Psoas muscle (tissue), 8 donors: ENCODE data around the gene EYA4. TPM values are rescaled to one million over a fixed set of nuclear protein-coding genes. Genes with fewer than 3 reads are reported as not detected.

Experiments used
- ATAC-seq, 4 donors: fragments of 200-7000 bp; cut with Tn5 transposase; one replicate each; pipeline ENCODE4 v1.9.1; 2020; ENCODE audit warnings: moderate library complexity in 3 of 4, mild to moderate bottlenecking in 2 of 4
- DNase-seq, 2 donors: peaks; one replicate each; pipeline ENCODE4 v3.0.0-alpha.2; 2020
- H3K27ac ChIP-seq: fragments of 200-600 bp; one replicate; pipeline ENCODE4 v1.8.0; 2022
- H3K27me3 ChIP-seq, 3 donors: fragments of 200-600 bp in 1 of 3; one replicate each; pipeline versions ENCODE4 v1.6.1 to v1.8.0; 2013 to 2022; ENCODE audit warnings: low read length in 2 of 3, mild to moderate bottlenecking in 2 of 3, moderate library complexity in 1 of 3; ENCODE audit not compliant: insufficient read depth in 3 of 3
- H3K36me3 ChIP-seq, 2 donors: fragments of 200-600 bp in 1 of 2; one replicate each; pipeline versions ENCODE4 v1.6.1 to v1.8.0; 2013 to 2022; ENCODE audit warnings: low read depth in 1 of 2, mild to moderate bottlenecking in 1 of 2, moderate library complexity in 1 of 2; ENCODE audit not compliant: insufficient read depth in 1 of 2
- H3K4me1 ChIP-seq: fragments of 200-600 bp; one replicate; pipeline ENCODE4 v1.8.0; 2022
- H3K4me3 ChIP-seq: fragments of 200-600 bp; one replicate; pipeline ENCODE4 v1.8.0; 2022; ENCODE audit warnings: mild to moderate bottlenecking
- H3K9me3 ChIP-seq: fragments of 200-600 bp; one replicate; pipeline ENCODE4 v1.8.0; 2022
- CTCF ChIP-seq: fragments of 200-600 bp; IDR thresholded peaks from one replicate; pipeline ENCODE4 v1.8.0; 2022; ENCODE audit warnings: antibody characterized with exemption
- WGBS, 3 donors: extraction: QIAGEN DNeasy Blood & Tissue Kit; methylation state at CpG; one replicate each; pipeline versions ENCODE4 v1.1.6 to v1.1.7; 2013; 5-methylcytosine and 5-hydroxymethylcytosine counted together
- intact Hi-C, 2 donors: fragments of 100-400 bp; cut with DNase I; formaldehyde crosslinking; loops; one replicate each; pipeline versions ENCODE4 v1.11.0 to v1.14.2; 2022
- polyA plus RNA-seq, 3 donors: library from polyadenylated mRNA; stranded (reverse); fragments of 200-250 nt; gene quantifications; one replicate each; pipeline ENCODE4 v1.2.3, GENCODE V29; 2013
- total RNA-seq, 4 donors: library from RNA; stranded (reverse); fragmentation: NEBNext Ultra II Directional in 2 of 4; extraction: Animal tissue kit (Norgen Biotek cat#: 25700) in 2 of 4; gene quantifications; one replicate each; pipeline versions ENCODE4 v1.2.1 to v1.2.4, GENCODE V29; 2021 to 2023
- donor health status: healthy with polysubstance abuse.
- donor health status: DM: no; HTN: no; CAD: no; lungs with moderate emphysema.
- donor health status: Bipolar disorder and iron deficiency.
- donor health status: healthy.
- donor health status: DM: yes; HTN: yes; CAD: no.
- donor health status: DM: no; HTN: no; CAD: no.
- donor health status: DM: no; HTN: no; CAD: no.
- donor health status: DM: yes; HTN: yes; CAD: no.

The EYA4 gene
- total and polyA plus RNA-seq, 7 donors = 5.6 to 48.3 (median 32.8) TPM

DNA sequence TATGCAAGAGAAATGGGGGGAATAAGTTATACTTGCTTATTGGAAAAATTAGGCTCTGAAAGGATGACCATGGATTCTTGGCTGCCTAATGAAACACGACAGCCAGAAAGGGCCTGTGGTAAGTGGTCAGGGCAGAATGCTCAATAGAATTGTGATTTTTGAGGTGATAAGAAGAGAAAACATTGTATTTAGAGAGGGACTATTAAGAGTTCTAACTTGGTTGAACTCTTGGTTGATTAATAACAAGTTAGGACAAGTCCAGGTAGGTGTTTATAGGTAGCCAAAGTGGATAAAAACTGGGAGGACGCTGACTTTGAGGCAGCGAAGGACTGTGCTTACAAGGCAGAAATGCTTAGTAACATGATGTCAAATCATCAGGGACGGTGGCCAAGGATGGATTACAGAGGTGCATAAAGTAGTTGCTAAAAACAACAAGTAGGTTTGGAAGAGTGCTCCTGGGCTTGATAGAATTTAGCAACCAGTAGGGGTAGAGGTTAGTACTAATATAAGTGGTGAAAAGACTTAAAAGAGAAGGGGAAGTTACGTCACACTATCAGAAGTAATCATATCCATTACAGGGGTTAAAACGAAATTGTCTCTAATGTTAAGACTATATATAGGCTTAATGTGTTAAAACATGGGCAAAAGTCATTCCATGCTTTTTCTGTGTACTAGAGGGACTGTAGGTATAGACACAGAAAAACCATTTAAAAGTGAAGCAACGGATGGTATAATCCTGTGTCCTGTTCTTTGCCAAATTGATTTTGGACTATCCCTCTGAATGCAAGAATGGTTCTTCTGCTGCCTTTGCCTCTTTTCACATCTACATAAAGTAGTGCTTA, 98.6 kb downstream of the EYA4 start:
- no peaks in the 10 kb centered on the region for H3K27me3 ChIP-seq
- ATAC-seq = peak; percentile 60 to 81 (median 72)
- 30 to 57% (median 32%) methylated on average over 7 of the region's 7 CpGs for WGBS, 3 donors
- peaks cover 49% of the 10 kb centered on the region for H3K4me1 ChIP-seq
- no peak overlapping the region for H3K4me3 ChIP-seq
- H3K36me3 ChIP-seq = no peaks in the 10 kb centered on the region
- peak overlapping the region; percentile 74 for H3K27ac ChIP-seq
- TF ChIP-seq CTCF = no peak
- H3K9me3 ChIP-seq = no peaks in the 10 kb centered on the region
- intact Hi-C loops = loop anchor here in 1 of 2 donors (5.0 kb wide), 1 partner anchor 37 kb away; no protein-coding TSS in a partner anchor
- DNase-seq = no peak

- Histone ChIP-seq H3K27me3 (no peaks in the 10 kb centered on the region), H3K4me1 (peaks cover 54% of the 10 kb centered on the region), H3K36me3 (no peaks in the 10 kb centered on the region), H3K9me3 (no peaks in the 10 kb centered on the region), H3K4me3 (no peak overlapping the region), H3K27ac (peak overlapping the region; percentile 74)
- TF ChIP-seq CTCF = no peak
- peak; percentile 33 to 72 (median 64) for ATAC-seq
- intact Hi-C loops = no loop called here
- DNase-seq = no peak
- WGBS, 3 donors = 65 to 71% (median 70%) methylated on average over 3 of the region's 3 CpGs
Measured at GRCh38 chr6:133340557-133340956, 99.4 kb downstream of the EYA4 start.

DNA sequence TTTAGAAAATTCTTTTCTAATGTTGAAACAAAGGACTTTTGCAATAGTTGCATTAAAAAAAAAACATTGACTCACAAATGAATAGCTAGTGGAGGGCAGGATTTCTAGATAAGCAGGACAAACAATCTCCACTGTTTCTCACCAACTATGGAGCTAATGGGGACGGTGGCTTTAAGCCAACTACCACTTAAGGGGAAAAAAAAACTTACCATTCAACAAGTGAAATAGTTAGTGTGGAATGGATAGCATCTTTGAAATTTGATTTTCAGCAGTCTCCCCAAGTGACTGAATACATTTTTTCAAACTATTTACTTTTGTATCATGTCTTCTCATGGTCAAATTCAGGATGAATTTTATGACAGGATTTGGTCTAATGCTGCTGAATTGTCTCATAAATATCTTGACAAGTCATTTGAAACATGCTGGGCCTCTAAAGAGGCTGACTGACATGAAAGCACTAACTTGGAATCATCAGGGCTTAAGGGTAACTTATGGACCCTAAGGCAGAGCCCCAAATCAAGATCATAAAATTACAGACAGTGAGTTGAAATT, 100.5 kb downstream of the EYA4 start:
- Histone ChIP-seq H3K4me3 (no peak overlapping the region), H3K9me3 (no peaks in the 10 kb centered on the region), H3K4me1 (peaks cover 50% of the 10 kb centered on the region), H3K36me3 (no peaks in the 10 kb centered on the region), H3K27me3 (no peaks in the 10 kb centered on the region), H3K27ac (no peak overlapping the region)
- no peak for DNase-seq
- intact Hi-C loops = no loop called here
- WGBS, 3 donors = 23 to 32% (median 30%) methylated on average over 1 of the region's 1 CpG
- TF ChIP-seq CTCF = no peak
- no peak for ATAC-seq

- Histone ChIP-seq H3K27ac (no peak overlapping the region), H3K4me3 (no peak overlapping the region), H3K36me3 (no peaks in the 10 kb centered on the region), H3K4me1 (peaks cover 41% of the 10 kb centered on the region), H3K27me3 (no peaks in the 10 kb centered on the region), H3K9me3 (no peaks in the 10 kb centered on the region)
- no peak for DNase-seq
- ATAC-seq = peak; percentile 33 to 51 (median 41)
- no peak for TF ChIP-seq CTCF
- intact Hi-C loops = no loop called here
- 43 to 50% (median 43%) methylated on average over 3 of the region's 3 CpGs for WGBS, 3 donors
Measured at GRCh38 chr6:133343220-133343619, 102.1 kb downstream of the EYA4 start.
